Effector memory CD4-positive, alpha-beta T cell (primary cell): Measurements from ENCODE around the gene AIFM2.

Experiments used
- DNase-seq, 3 donors: peaks; one replicate each; pipeline ENCODE4 v3.0.0-alpha.2; 2020
- H3K27ac ChIP-seq: 2 replicates; pipeline ENCODE4 v1.7.0; 2013; ENCODE audit warnings: mild to moderate bottlenecking, low read length, moderate library complexity; ENCODE audit not compliant: insufficient read depth, poor library complexity, severe bottlenecking
- H3K27me3 ChIP-seq: replicated peaks from 2 replicates; pipeline ENCODE4 v1.7.0; 2013; ENCODE audit warnings: mild to moderate bottlenecking, low read length; ENCODE audit not compliant: insufficient read depth, control insufficient read depth, poor library complexity, severe bottlenecking
- H3K36me3 ChIP-seq: 2 replicates; pipeline ENCODE4 v1.7.0; 2013; ENCODE audit warnings: mild to moderate bottlenecking, low read length, moderate library complexity; ENCODE audit not compliant: control insufficient read depth, insufficient read depth
- H3K4me1 ChIP-seq: 2 replicates; pipeline ENCODE4 v1.7.0; 2013; ENCODE audit warnings: low read length, mild to moderate bottlenecking; ENCODE audit not compliant: control insufficient read depth, insufficient read depth, poor library complexity, severe bottlenecking
- H3K4me3 ChIP-seq: 2 replicates; pipeline ENCODE4 v1.7.0; 2013; ENCODE audit warnings: low read length, low read depth, mild to moderate bottlenecking; ENCODE audit not compliant: insufficient read depth, poor library complexity, severe bottlenecking
- H3K9me3 ChIP-seq: 2 replicates; pipeline ENCODE4 v1.7.0; 2013; ENCODE audit warnings: mild to moderate bottlenecking, low read length, moderate library complexity; ENCODE audit not compliant: control insufficient read depth

AIFM2 gene

DNA sequence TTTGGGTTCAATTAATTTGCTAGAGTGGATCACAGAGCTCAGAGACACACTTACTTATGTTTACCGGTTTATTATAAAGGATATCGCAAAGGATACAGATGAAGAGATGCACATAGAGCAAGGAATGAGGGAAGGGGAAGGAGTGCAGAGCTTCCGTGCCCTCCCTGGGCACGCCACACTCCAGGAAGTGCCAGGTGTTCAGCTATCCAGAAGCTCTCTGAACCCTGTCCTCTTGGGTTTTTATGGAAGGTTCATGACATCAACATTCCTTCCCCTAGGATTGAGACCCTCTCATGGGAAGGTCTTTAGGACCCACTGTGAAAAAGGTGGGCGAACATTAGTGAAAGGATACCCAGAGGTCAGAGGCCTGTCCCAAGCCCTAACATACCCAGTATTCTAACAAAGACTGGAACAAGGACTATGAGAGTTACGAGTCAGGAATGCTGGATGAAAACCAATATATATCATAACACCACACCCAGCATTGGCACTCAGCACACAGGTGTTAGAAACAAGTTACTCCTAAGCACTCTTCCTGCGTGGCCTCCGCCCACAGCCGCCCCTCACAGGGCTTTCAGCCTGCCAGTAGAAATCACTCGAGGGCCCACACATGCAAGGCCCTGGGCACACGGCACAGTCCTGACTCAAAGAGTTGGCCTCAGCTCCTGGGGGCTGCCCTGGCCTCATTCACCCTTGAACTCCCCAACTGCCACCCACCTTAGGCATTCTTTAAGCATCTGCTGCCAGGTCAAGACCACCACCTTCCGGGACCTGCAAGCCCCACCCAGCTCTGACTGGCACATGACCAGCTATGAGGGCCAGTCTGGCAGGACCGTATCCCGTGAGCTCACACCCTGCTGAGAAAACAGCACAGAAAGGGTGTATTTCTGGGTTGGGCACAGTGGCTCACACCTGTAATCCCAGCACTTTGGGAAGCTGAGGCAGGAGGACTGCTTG lies 5.6 kb upstream of the AIFM2 start:
- peaks cover 15% of the 10 kb centered on the region for H3K36me3 ChIP-seq
- no peaks in the 10 kb centered on the region for H3K27me3 ChIP-seq
- H3K9me3 ChIP-seq: no peaks in the 10 kb centered on the region
- DNase-seq: no peak
- H3K4me1 ChIP-seq: no peaks in the 10 kb centered on the region
- no peak overlapping the region for H3K27ac ChIP-seq
- H3K4me3 ChIP-seq: no peak overlapping the region

DNA sequence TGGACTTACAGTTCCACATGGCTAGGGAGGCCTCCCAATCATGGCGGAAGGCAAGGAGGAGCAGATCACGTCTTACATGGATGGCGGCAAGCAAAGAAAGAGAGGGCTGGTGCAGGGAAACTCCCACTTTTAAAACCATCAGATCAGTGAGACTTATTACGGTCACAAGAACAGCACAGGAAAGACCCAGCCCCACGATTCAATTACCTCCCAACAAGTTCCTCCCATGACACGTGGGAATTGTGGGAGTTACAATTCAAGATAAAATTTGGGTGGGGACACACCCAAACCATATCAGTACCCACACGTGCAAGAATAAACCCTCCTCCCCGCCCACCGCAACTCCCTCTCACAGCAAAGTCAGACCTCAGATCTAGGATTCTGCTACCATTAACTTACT lies 4.5 kb upstream of the AIFM2 start:
- no peak overlapping the region for H3K27ac ChIP-seq
- no peak for DNase-seq
- H3K36me3 ChIP-seq: peaks cover 15% of the 10 kb centered on the region
- H3K4me3 ChIP-seq: no peak overlapping the region
- H3K4me1 ChIP-seq: peaks cover 9% of the 10 kb centered on the region
- no peaks in the 10 kb centered on the region for H3K27me3 ChIP-seq
- no peaks in the 10 kb centered on the region for H3K9me3 ChIP-seq

DNA sequence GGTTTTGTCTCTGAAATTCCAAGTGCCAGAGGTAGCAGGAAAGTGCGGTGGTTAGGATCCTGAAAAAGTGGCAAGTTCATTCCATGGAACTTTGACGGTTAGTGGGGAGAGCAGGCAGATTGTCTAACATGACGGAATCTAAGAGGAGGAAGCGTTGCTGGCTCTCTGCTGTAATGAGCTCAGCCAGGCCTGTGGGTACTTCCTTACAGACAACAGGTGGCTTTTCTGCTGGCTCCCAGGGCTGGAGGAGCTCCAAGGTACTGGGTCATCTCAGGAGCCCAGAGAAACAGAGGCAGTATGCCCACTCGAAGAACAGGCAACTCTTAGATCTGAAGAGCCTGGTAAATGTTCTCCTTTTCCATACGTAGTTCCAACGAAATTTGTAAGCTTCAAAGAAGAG lies 3.1 kb upstream of the AIFM2 start:
- Histone ChIP-seq H3K27ac (no peak overlapping the region), H3K27me3 (no peaks in the 10 kb centered on the region), H3K9me3 (no peaks in the 10 kb centered on the region), H3K4me3 (no peak overlapping the region), H3K4me1 (peaks cover 9% of the 10 kb centered on the region), H3K36me3 (peaks cover 12% of the 10 kb centered on the region)
- no peak for DNase-seq

DNA sequence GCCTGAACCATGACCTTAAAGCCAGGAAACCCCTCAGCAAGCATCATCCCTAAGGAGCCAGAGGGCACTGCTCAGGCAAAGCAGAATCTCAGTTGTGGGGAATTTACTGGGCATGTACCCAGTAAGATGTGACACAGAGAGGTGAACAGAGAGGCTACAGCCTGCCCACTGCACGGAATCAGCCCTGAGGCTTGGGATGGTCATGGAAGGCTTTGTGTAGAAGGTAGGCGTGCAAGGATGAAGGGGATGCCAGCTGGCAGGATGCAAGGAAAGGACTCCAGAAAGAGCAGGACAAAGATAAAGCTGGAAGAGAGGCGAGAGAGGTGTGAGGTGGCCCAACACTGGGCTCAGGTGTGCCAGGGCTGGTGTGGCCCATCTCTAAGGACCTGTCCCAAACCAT lies 2.4 kb upstream of the AIFM2 start:
- no peak overlapping the region for H3K27ac ChIP-seq
- no peaks in the 10 kb centered on the region for H3K9me3 ChIP-seq
- H3K36me3 ChIP-seq: peaks cover 11% of the 10 kb centered on the region
- no peak overlapping the region for H3K4me3 ChIP-seq
- DNase-seq: no peak
- no peaks in the 10 kb centered on the region for H3K27me3 ChIP-seq
- peaks cover 9% of the 10 kb centered on the region for H3K4me1 ChIP-seq

DNA sequence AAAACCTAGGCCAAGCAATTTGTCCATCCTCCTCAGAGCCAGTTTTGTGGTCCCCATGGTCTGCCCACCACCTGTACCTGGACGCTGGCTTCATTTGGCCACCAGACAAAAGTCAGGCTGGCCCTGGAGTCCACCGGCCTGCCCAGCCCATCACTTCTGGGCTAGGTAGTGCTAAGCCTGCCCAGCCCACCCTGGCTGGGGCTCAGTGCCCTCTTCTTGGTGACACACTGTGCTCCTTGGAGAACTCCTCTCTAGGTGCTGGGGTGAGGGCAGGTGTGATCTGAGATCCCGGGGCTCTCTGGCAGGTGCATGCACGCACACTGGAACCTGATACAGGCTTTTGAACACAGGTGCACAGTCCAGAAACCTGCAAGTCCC lies 1.1 kb downstream of the AIFM2 start:
- Histone ChIP-seq H3K9me3 (no peaks in the 10 kb centered on the region), H3K4me1 (peaks cover 9% of the 10 kb centered on the region), H3K27ac (no peak overlapping the region), H3K4me3 (no peak overlapping the region), H3K36me3 (no peaks in the 10 kb centered on the region), H3K27me3 (no peaks in the 10 kb centered on the region)
- no peak for DNase-seq

DNA sequence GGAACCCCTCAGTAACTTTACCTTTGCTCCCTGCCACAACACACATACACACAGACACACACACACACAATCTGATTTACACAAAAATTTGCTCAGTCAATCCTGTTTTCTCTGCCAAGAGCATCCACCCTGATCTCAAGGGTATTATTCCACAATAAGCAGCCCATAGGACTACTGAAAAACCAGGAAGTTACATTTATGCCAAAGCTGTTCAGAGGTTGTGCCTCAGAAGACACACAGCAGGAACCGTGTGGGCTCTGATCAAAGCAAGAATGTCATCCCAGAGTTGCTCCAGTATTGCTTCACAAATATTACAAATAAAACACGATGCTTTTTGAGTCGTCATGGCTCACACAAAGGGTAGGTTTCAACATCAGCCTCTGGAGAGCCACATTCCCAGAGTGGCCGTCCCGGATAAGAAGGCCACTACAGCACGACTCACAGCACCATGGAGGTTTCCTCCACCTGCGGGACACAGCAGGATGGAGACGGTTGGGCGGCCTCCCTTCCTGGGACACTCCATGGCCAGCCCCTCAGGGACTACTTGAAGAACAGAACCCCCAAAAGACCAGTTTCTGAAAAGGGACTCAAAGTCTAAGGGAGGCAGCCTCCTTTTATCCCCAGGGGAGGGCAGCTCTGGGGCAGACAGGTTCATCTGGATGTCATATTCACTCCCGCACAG lies 1.6 kb downstream of the AIFM2 start:
- H3K9me3 ChIP-seq: no peaks in the 10 kb centered on the region
- H3K27me3 ChIP-seq: no peaks in the 10 kb centered on the region
- H3K4me3 ChIP-seq: no peak overlapping the region
- no peak for DNase-seq
- peaks cover 9% of the 10 kb centered on the region for H3K4me1 ChIP-seq
- no peaks in the 10 kb centered on the region for H3K36me3 ChIP-seq
- no peak overlapping the region for H3K27ac ChIP-seq

DNA sequence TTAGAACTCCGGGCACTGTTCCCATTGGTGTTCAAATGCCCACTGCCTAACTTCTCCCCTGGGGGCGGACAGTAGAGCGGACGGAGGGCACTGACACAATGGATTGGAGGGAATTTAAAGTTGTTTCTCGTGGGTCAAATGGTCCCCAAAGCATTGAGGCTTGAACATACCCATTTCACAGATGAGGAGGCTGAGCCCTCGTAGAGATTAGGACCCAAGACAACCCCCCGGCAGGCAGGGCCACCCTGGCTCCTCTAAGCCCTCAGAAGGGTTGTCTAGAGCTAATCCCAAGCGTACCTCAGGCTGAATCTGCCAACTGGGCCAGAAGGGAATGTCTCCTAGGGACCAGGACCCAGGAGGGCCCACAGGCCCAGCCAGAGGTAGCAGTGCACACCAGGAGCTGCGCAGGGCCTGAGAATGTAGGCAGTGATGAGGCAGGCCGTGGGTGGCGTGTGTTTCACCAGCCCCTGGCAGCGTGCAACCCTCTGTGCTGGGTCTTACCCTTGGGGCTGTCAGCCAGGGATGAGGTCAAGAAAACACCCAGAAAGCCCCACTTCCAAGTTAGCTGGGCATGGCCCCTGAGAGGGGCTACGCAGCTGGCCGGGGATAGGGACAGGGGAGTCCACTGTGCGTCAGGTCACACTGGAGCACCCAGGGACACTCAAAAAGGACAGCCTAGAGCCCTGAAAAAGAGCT lies 5.8 kb downstream of the AIFM2 start:
- H3K27me3 ChIP-seq: no peaks in the 10 kb centered on the region
- no peaks in the 10 kb centered on the region for H3K36me3 ChIP-seq
- H3K4me3 ChIP-seq: no peak overlapping the region
- H3K4me1 ChIP-seq: no peaks in the 10 kb centered on the region
- no peaks in the 10 kb centered on the region for H3K9me3 ChIP-seq
- no peak for DNase-seq
- H3K27ac ChIP-seq: no peak overlapping the region

DNA sequence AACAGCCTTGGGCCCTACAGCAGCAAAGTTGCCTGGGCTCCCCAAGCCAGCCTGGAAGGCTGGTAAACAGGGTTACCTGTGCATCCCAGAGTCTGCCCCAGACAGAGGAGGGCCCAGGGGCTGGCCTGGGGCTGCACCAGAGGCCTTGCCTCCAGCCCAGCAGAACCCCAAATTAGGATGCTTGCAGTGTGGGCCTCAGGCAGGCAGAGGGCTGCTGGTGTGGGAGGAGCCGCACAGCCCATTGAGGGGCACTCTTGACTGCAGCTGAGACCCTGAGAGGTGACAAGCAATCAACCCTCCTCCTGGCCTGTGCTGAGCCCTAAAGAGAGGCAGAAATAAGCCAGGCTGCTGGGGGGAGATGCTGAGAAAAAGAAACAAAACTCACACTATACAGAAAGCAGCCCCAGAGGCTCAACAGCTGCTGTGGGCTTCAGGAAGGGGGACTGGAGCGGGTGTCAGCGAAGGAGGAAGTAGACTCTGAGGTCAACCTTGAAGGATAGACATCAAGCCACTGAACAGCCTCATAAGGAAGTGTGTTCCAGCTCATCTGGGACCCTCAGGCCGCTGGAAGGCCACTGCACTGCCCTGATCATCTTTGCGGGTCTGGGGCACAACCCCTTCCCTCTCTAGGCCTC lies 6.6 kb downstream of the AIFM2 start:
- Histone ChIP-seq H3K9me3 (no peaks in the 10 kb centered on the region), H3K27me3 (no peaks in the 10 kb centered on the region), H3K27ac (no peak overlapping the region), H3K4me3 (no peak overlapping the region), H3K4me1 (no peaks in the 10 kb centered on the region), H3K36me3 (no peaks in the 10 kb centered on the region)
- DNase-seq: no peak

DNA sequence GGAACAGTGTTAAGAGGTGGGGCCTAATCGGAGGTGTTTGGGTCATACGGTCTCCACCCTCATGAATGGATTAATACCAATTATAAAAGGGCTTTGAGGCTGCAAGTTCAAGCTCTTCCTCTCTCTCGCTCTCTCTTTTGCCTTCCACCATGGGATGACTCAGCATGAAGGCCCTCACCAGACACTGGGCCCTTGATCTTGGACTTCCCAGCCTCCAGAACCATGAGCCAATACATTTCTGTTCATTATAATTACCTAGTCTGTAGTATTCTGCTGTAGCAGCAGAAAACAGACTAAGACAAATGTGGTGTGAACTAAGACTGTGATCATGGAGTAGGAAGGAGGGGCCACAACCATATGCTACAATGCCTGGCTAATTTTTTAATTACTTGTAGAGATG lies 7.7 kb downstream of the AIFM2 start:
- Histone ChIP-seq H3K27me3 (no peaks in the 10 kb centered on the region), H3K4me3 (no peak overlapping the region), H3K9me3 (no peaks in the 10 kb centered on the region), H3K4me1 (no peaks in the 10 kb centered on the region), H3K27ac (no peak overlapping the region), H3K36me3 (no peaks in the 10 kb centered on the region)
- no peak for DNase-seq
